Activated naive CD4-positive, alpha-beta T cell treated with anti-CD3 and anti-CD28 coated beads, Interleukin-2, amount 50 U/mL, for 72 hours (primary cell): ENCODE data around the gene CYP2C18. TPM values are rescaled to one million over a fixed set of nuclear protein-coding genes. Genes with fewer than 3 reads are reported as not detected.
"Not testable (repeated sequence)": the region's sequence is repeated elsewhere in the genome, so short reads cannot be mapped to it uniquely, and the experiment has no call there.

Experiments used
- ATAC-seq, 2 donors: fragments of 150-1000 bp; cut with Tn5 transposase; 2 replicates each; pipeline ENCODE4 v1.10.0; 2021; ENCODE audit warnings: mild to moderate bottlenecking in 2 of 2, moderate library complexity in 2 of 2
- DNase-seq, 2 donors: peaks; one replicate each; pipeline ENCODE4 v3.0.0; 2021 to 2022; ENCODE audit warnings: low spot score in 2 of 2
- H3K27ac Mint-ChIP-seq, 2 donors: one replicate each; pipeline ENCODE4 v1.8.0; 2022; ENCODE audit warnings: mild to moderate bottlenecking in 2 of 2, mixed read lengths in 2 of 2
- H3K36me3 Mint-ChIP-seq, 2 donors: one replicate each; pipeline ENCODE4 v1.8.0; 2022; ENCODE audit warnings: mixed read lengths in 2 of 2
- H3K9me3 Mint-ChIP-seq, 2 donors: one replicate each; pipeline ENCODE4 v1.8.0; 2022; ENCODE audit warnings: mixed read lengths in 2 of 2
- total RNA-seq, 2 donors: library from RNA; stranded (reverse); gene quantifications; one replicate each; pipeline ENCODE4 v1.2.3, GENCODE V29; 2022

Gene CYP2C18
- total RNA-seq: under 1 TPM in 1 of 2 donors, not detected in 1; 0.68 TPM

- no peaks in the 10 kb centered on the region for H3K9me3 Mint-ChIP-seq
Observed at GRCh38 chr10:94683214-94684054, at the start of gene CYP2C18. Gene CYP2C18 (plus strand): TSS chr10:94683729. CDS start chr10:94683820, 91 bp downstream.

GRCh38 chr10:94638097-94638496 lies 45.4 kb upstream of the CYP2C18 start:
- peaks cover 14 to 17% of the 10 kb centered on the region in 2 donors for H3K36me3 Mint-ChIP-seq
- peaks cover 17 to 19% of the 10 kb centered on the region in 2 donors for H3K9me3 Mint-ChIP-seq
- H3K27ac Mint-ChIP-seq, DNase-seq, ATAC-seq: not testable (repeated sequence)

More at GRCh38 chr10:94683214-94684054, at the start of gene CYP2C18:
- no peak within 1 kb of the TSS for H3K27ac Mint-ChIP-seq
- H3K36me3 Mint-ChIP-seq: no peaks in the 10 kb centered on the region
- DNase-seq (no peak), ATAC-seq (no peak)

- DNase-seq (no peak), ATAC-seq (no peak)
- Mint-ChIP-seq H3K9me3 (peaks cover 14 to 19% of the 10 kb centered on the region in 2 donors), H3K36me3 (peaks cover 14 to 17% of the 10 kb centered on the region in 2 donors), H3K27ac (no peak overlapping the region)
Observed at GRCh38 chr10:94639902-94640301, 43.6 kb upstream of the CYP2C18 start.

- Mint-ChIP-seq H3K9me3 (peaks cover 14 to 19% of the 10 kb centered on the region in 2 donors), H3K36me3 (peaks cover 14 to 17% of the 10 kb centered on the region in 2 donors), H3K27ac (no peak overlapping the region)
- ATAC-seq: no peak
- DNase-seq: no peak
Observed at GRCh38 chr10:94640562-94640961, 43.0 kb upstream of the CYP2C18 start.

GRCh38 chr10:94641480-94641879 lies 42.0 kb upstream of the CYP2C18 start:
- ATAC-seq: no peak
- no peak for DNase-seq
- no peak overlapping the region for H3K27ac Mint-ChIP-seq
- H3K36me3 Mint-ChIP-seq: peaks cover 10 to 17% of the 10 kb centered on the region in 2 donors
- peaks cover 14 to 19% of the 10 kb centered on the region in 2 donors for H3K9me3 Mint-ChIP-seq

GRCh38 chr10:94644352-94644751 lies 39.2 kb upstream of the CYP2C18 start:
- Mint-ChIP-seq H3K27ac (no peak overlapping the region), H3K9me3 (peaks cover 0 to under 1% of the 10 kb centered on the region in 2 donors), H3K36me3 (peaks cover 2 to 4% of the 10 kb centered on the region in 2 donors)
- no peak for ATAC-seq
- DNase-seq: no peak

GRCh38 chr10:94645285-94645684 lies 38.2 kb upstream of the CYP2C18 start:
- ATAC-seq (no peak), DNase-seq (no peak)
- Mint-ChIP-seq H3K9me3 (peaks cover 0 to 3% of the 10 kb centered on the region in 2 donors), H3K36me3 (no peaks in the 10 kb centered on the region), H3K27ac (no peak overlapping the region)

- not testable (repeated sequence) for H3K36me3 Mint-ChIP-seq, DNase-seq, H3K27ac Mint-ChIP-seq, ATAC-seq
- H3K9me3 Mint-ChIP-seq: peaks cover 6 to 16% of the 10 kb centered on the region in 2 donors
Observed at GRCh38 chr10:94655201-94655600, 28.3 kb upstream of the CYP2C18 start.

- not testable (repeated sequence) for DNase-seq, H3K9me3 Mint-ChIP-seq, H3K27ac Mint-ChIP-seq, ATAC-seq, H3K36me3 Mint-ChIP-seq
Observed at GRCh38 chr10:94663061-94663460, 20.5 kb upstream of the CYP2C18 start.

- Mint-ChIP-seq H3K36me3 (no peaks in the 10 kb centered on the region), H3K9me3 (peaks cover 5 to 10% of the 10 kb centered on the region in 2 donors), H3K27ac (no peak overlapping the region)
- ATAC-seq (no peak), DNase-seq (no peak)
Observed at GRCh38 chr10:94666391-94667102, 17.0 kb upstream of the CYP2C18 start.

GRCh38 chr10:94673614-94674321 lies 9.8 kb upstream of the CYP2C18 start:
- DNase-seq (no peak), ATAC-seq (no peak)
- peaks cover 0 to 7% of the 10 kb centered on the region in 2 donors for H3K9me3 Mint-ChIP-seq
- no peak overlapping the region for H3K27ac Mint-ChIP-seq
- H3K36me3 Mint-ChIP-seq: no peaks in the 10 kb centered on the region

GRCh38 chr10:94676496-94676895 lies 7.0 kb upstream of the CYP2C18 start:
- no peak overlapping the region for H3K27ac Mint-ChIP-seq
- no peaks in the 10 kb centered on the region for H3K36me3 Mint-ChIP-seq
- peaks cover 0 to 4% of the 10 kb centered on the region in 2 donors for H3K9me3 Mint-ChIP-seq
- ATAC-seq: no peak
- DNase-seq: no peak

GRCh38 chr10:94677691-94678090 lies 5.8 kb upstream of the CYP2C18 start:
- Mint-ChIP-seq H3K27ac (no peak overlapping the region), H3K36me3 (no peaks in the 10 kb centered on the region), H3K9me3 (peaks cover 0 to 4% of the 10 kb centered on the region in 2 donors)
- DNase-seq (no peak), ATAC-seq (no peak)

- no peaks in the 10 kb centered on the region for H3K36me3 Mint-ChIP-seq
- H3K9me3 Mint-ChIP-seq: peaks cover 0 to 4% of the 10 kb centered on the region in 2 donors
- no peak overlapping the region for H3K27ac Mint-ChIP-seq
- ATAC-seq (no peak), DNase-seq (no peak)
Observed at GRCh38 chr10:94678475-94678874, 5.1 kb upstream of the CYP2C18 start.

GRCh38 chr10:94680544-94680943 lies 3.0 kb upstream of the CYP2C18 start:
- no peaks in the 10 kb centered on the region for H3K9me3 Mint-ChIP-seq
- DNase-seq: no peak
- ATAC-seq: no peak
- H3K36me3 Mint-ChIP-seq: no peaks in the 10 kb centered on the region
- no peak overlapping the region for H3K27ac Mint-ChIP-seq

GRCh38 chr10:94682636-94683035 lies 893 bp upstream of the CYP2C18 start:
- not testable (repeated sequence) for H3K9me3 Mint-ChIP-seq, H3K27ac Mint-ChIP-seq, ATAC-seq, H3K36me3 Mint-ChIP-seq, DNase-seq
